ENCODE measurements around the gene ERAP2.
"Not testable (repeated sequence)": the region's sequence is repeated elsewhere in the genome, so short reads cannot be mapped to it uniquely, and the experiment has no call there.

ERAP2 gene

DNA sequence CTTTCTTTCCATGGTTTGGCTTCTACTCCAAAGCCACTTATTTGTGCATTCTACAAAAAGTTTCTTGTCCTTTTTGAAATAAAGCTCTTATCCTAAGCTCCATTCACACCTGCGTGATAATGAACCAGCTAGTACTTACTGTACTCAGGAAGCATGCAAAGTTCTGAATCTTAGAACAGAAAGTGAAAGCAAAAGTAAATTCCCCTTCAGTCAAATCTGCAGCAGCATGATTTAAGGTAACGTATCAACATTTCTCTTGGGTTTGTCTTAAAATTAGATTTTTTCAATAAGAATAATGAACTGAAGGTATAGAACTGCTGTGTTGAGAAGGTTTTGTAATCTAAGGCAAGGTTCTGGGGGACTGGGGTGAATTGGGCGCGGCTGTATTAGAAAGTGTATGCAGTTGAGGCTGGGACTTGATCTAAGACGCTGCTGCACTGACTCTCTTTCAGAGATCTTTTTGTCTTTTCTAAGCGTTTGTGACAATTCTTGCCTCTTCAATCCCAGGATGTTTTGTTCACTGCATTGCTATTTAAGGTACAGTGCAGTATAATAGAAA lies at the start of gene ERAP2:
TSS of gene ERAP2 (plus strand) at position 209 of the 559 bp plus-strand sequence. CDS start 3,186 bp downstream, outside the sequence.
- Histone ChIP-seq H3K4me1 (ENCODE audit: insufficient read depth, low read length) (no peaks in the 10 kb centered on the region; the same call in 1 of the 2 replicates), H3K9me3 (ENCODE audit: control insufficient read depth, insufficient read depth, low read length) (no peaks in the 10 kb centered on the region), H3K9ac (ENCODE audit: low read depth, low read length) (no peak within 1 kb of the TSS; the same call in 1 of the 2 replicates), H3K36me3 (ENCODE audit: insufficient read depth, low read length) (no peaks in the 10 kb centered on the region)

DNA sequence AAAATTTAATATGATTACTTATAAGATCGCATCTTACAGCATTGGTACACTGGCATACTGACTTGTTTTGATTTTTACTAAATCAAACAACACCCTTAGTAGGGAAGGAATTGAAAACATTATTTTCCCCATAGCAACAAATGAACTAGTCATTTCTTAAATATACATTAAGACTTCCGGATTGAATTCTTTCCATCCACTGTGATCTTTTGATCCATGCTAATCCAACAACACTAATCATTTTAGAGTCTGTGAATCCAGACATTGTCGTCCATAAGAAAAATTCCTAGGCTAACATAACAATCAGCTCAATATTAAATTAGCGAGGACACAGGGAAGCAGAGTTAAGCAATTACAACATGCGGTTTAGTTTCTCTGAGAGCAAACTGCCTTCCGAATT lies 47.0 kb upstream of the ERAP2 start:
- Histone ChIP-seq H3K9ac (ENCODE audit: low read depth, low read length) (no peak overlapping the region), H3K9me3 (ENCODE audit: control insufficient read depth, insufficient read depth, low read length) (no peaks in the 10 kb centered on the region), H3K36me3 (ENCODE audit: insufficient read depth, low read length) (no peaks in the 10 kb centered on the region), H3K4me1 (ENCODE audit: insufficient read depth, low read length) (no peaks in the 10 kb centered on the region)

DNA sequence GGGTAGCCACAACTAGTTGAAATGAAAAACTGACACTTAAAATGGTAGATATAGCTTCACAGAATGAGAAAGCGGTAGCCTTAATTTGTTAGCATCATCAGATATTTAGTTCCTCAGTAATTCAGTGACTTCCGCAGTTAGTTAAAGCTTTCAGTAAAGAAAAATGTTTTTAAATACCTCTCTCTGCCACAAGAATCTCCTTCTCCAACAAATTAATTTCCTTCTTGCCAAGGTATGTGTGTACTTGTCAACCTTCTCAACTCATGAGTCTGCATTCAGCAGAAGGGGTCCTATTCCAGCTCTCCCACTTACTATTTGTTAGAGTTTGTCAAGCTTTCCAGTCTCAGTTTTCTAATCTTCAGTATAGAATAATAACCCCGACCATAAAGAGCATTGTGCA lies 42.3 kb upstream of the ERAP2 start:
- Histone ChIP-seq H3K4me1 (ENCODE audit: insufficient read depth, low read length) (no peaks in the 10 kb centered on the region), H3K36me3 (ENCODE audit: insufficient read depth, low read length) (no peaks in the 10 kb centered on the region), H3K9me3 (ENCODE audit: control insufficient read depth, insufficient read depth, low read length) (no peaks in the 10 kb centered on the region), H3K9ac (ENCODE audit: low read depth, low read length) (no peak overlapping the region)

GRCh38 chr5:96835791-96836191 lies 40.5 kb upstream of the ERAP2 start:
- Histone ChIP-seq H3K4me1 (ENCODE audit: insufficient read depth, low read length) (no peaks in the 10 kb centered on the region), H3K9ac (ENCODE audit: low read depth, low read length) (no peak overlapping the region), H3K9me3 (ENCODE audit: control insufficient read depth, insufficient read depth, low read length) (no peaks in the 10 kb centered on the region), H3K36me3 (ENCODE audit: insufficient read depth, low read length) (no peaks in the 10 kb centered on the region)

DNA sequence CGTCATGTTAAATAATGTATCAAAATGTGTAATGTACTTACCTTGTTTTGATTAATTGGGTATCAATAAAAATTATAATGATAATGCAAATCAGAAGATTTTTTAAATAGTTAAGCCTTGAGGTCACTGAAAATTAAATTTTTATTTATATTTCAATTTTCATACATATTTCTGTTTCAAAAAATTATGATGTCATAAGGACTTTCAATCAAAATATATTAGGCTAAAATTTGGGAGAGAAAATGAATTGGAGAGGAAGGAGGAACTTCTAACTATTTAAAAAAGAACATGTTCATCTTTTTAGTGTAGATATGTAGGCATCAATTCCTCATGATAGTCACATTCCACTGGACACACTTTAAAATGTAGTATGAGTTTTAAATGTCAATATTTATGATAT lies 39.5 kb upstream of the ERAP2 start:
- H3K9ac ChIP-seq (ENCODE audit: low read depth, low read length): no peak overlapping the region
- no peaks in the 10 kb centered on the region for H3K4me1 ChIP-seq (ENCODE audit: insufficient read depth, low read length)
- H3K36me3 ChIP-seq (ENCODE audit: insufficient read depth, low read length): no peaks in the 10 kb centered on the region
- H3K9me3 ChIP-seq (ENCODE audit: control insufficient read depth, insufficient read depth, low read length): no peaks in the 10 kb centered on the region

- no peaks in the 10 kb centered on the region for H3K4me1 ChIP-seq (ENCODE audit: insufficient read depth, low read length)
- no peaks in the 10 kb centered on the region for H3K9me3 ChIP-seq (ENCODE audit: control insufficient read depth, insufficient read depth, low read length)
- no peaks in the 10 kb centered on the region for H3K36me3 ChIP-seq (ENCODE audit: insufficient read depth, low read length)
- no peak overlapping the region for H3K9ac ChIP-seq (ENCODE audit: low read depth, low read length)
These were observed 39.0 kb upstream of the ERAP2 start for GRCh38 chr5:96837303-96837702.

DNA sequence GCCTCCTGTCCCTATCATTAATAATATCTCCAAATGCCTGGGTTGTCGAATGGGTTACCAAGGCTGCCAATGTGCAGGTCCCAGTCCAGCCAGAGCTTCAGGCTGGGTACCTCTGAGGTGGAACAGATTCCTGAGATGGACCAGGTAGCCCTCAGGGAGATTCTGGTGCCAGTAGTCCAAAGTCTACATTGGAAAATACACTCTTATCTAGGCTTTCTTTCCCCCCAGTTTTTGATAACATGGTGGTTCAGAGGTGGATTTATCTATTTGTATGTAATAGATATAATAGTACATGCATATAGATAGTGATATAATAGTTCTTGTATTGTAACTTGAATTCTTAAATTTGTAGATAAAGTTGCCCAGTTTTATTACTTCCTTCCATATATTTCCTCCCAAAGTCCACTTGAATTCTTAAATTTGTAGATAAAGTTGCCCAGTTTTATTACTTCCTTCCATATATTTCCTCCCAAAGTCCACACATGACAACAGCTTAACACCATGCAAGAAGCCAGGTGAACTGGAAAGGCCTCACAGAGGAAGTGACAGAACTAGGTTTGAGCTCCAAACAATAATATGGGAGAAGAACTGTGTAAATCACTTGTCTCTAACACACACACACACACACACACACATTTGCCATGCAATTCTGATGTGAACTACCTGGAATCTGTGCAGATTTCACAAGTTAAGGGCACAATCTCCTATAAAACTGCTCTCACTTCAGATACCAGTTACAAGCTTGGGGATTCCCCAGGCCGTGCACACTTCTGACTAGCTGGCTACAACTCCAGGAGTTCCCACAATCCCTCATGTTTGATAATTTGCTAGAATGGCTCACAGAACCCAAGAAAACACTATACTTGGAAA lies 37.9 kb upstream of the ERAP2 start:
- Histone ChIP-seq H3K9me3 (ENCODE audit: control insufficient read depth, insufficient read depth, low read length) (no peaks in the 10 kb centered on the region), H3K36me3 (ENCODE audit: insufficient read depth, low read length) (no peaks in the 10 kb centered on the region), H3K4me1 (ENCODE audit: insufficient read depth, low read length) (no peaks in the 10 kb centered on the region), H3K9ac (ENCODE audit: low read depth, low read length) (no peak overlapping the region)

GRCh38 chr5:96839071-96839592 lies 37.2 kb upstream of the ERAP2 start:
- Histone ChIP-seq H3K9ac (ENCODE audit: low read depth, low read length) (no peak overlapping the region), H3K4me1 (ENCODE audit: insufficient read depth, low read length) (no peaks in the 10 kb centered on the region; the same call in 1 of the 2 replicates), H3K9me3 (ENCODE audit: control insufficient read depth, insufficient read depth, low read length) (no peaks in the 10 kb centered on the region), H3K36me3 (ENCODE audit: insufficient read depth, low read length) (no peaks in the 10 kb centered on the region)

DNA sequence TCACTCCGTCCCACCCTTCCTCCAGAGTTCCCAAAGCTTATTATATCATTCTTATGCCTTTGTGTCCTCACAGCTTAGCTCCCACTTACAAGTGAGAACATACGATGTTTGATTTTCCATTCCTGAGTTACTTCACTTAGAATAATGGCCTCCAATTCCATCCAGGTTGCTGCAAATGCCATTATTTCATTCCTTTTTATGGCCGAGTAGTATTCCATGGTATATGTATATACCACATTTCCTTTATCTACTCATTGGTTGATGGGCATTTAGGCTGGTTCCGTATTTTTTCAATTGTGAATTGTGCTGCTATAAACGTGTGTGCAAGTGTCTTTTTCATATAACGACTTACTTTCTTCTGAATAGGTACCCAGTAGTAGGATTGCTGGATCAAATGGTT lies 34.4 kb upstream of the ERAP2 start:
- not testable (repeated sequence) for H3K9ac ChIP-seq (ENCODE audit: low read depth, low read length); H3K9me3 ChIP-seq (ENCODE audit: control insufficient read depth, insufficient read depth, low read length); H3K36me3 ChIP-seq (ENCODE audit: insufficient read depth, low read length); H3K4me1 ChIP-seq (ENCODE audit: insufficient read depth, low read length)

DNA sequence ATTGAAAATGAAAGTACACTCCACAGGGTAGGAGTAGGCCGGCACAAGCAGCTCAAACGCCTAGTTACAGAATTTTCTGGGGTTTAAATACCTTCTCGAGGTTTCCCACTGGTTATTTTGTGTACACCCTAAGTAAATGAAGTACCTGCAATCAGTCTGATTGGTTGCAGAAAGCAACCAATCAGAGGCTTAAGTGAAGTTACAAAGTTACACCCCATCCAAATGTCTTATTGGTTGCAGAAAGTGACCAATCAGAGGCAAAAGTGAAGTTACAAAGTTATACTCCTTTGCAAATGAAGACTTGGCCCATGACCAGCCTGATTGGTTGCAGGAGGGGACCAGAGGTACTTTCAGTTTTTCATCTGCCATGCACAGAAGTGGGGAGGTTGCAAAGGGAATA lies 33.2 kb upstream of the ERAP2 start:
- H3K9ac ChIP-seq (ENCODE audit: low read depth, low read length): no peak overlapping the region
- no peaks in the 10 kb centered on the region for H3K36me3 ChIP-seq (ENCODE audit: insufficient read depth, low read length)
- H3K4me1 ChIP-seq (ENCODE audit: insufficient read depth, low read length): no peaks in the 10 kb centered on the region; the same call in 1 of the 2 replicates
- no peaks in the 10 kb centered on the region for H3K9me3 ChIP-seq (ENCODE audit: control insufficient read depth, insufficient read depth, low read length)

GRCh38 chr5:96844481-96844990 lies 31.8 kb upstream of the ERAP2 start:
- no peaks in the 10 kb centered on the region for H3K9me3 ChIP-seq (ENCODE audit: control insufficient read depth, insufficient read depth, low read length)
- no peaks in the 10 kb centered on the region; the same call in 1 of the 2 replicates for H3K4me1 ChIP-seq (ENCODE audit: insufficient read depth, low read length)
- no peaks in the 10 kb centered on the region for H3K36me3 ChIP-seq (ENCODE audit: insufficient read depth, low read length)
- no peak overlapping the region for H3K9ac ChIP-seq (ENCODE audit: low read depth, low read length)

DNA sequence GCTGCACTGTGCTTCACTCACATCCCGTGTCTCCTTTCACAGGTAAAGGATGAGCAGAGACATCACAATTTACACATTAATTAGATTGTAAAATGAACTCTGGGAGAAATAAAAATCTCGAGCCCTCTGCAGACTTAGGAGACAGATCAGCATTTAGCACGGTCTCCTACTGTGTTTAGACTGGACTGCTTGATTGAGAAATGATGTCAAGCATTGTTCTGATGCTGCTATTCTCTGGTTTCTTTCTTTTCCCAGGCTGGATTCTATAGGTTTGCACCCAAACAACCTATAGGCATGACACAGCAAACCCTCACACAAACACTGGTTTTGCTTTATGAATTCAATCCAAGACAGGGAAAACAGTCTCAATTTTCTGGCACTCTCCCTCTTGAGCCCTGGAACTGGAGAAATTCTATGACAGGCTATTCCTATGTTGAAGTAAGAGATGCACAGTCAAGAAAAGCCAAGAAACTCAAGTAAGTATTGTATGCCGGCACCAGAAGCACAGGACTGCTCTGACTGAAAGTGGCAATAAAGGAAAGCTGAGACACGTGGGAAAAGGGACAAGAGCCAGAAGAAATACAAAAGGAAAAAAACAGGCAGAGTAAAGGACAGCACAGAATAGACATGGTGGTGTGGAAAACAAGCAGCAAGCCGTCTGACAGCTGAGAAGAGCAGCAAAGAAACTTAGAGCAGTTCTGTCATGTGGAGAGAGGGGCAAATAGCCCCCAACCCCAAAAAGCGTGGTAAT lies 24.8 kb upstream of the ERAP2 start:
- H3K9ac ChIP-seq (ENCODE audit: low read depth, low read length): no peak overlapping the region
- no peaks in the 10 kb centered on the region for H3K9me3 ChIP-seq (ENCODE audit: control insufficient read depth, insufficient read depth, low read length)
- no peaks in the 10 kb centered on the region for H3K36me3 ChIP-seq (ENCODE audit: insufficient read depth, low read length)
- H3K4me1 ChIP-seq (ENCODE audit: insufficient read depth, low read length): no peaks in the 10 kb centered on the region

DNA sequence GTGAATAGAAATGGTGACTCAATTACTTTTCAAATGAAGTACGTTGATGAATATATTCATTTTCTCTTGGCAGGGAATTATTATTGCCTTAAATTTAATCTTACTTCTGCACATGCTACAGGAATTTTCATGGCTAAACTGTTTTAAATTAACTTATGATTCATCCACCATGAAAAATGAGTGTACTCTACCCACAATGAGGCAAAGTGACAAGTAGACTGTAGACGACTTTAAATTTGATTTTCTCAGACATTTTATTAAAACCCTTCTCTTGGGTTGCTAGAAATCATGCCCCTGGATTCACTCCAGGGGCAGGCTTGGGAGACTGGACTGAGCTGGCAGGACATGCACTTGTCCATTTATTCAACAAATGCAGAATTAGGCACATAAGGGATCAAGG lies 23.5 kb upstream of the ERAP2 start:
- no peaks in the 10 kb centered on the region for H3K36me3 ChIP-seq (ENCODE audit: insufficient read depth, low read length)
- no peaks in the 10 kb centered on the region for H3K4me1 ChIP-seq (ENCODE audit: insufficient read depth, low read length)
- H3K9ac ChIP-seq (ENCODE audit: low read depth, low read length): no peak overlapping the region
- H3K9me3 ChIP-seq (ENCODE audit: control insufficient read depth, insufficient read depth, low read length): no peaks in the 10 kb centered on the region

DNA sequence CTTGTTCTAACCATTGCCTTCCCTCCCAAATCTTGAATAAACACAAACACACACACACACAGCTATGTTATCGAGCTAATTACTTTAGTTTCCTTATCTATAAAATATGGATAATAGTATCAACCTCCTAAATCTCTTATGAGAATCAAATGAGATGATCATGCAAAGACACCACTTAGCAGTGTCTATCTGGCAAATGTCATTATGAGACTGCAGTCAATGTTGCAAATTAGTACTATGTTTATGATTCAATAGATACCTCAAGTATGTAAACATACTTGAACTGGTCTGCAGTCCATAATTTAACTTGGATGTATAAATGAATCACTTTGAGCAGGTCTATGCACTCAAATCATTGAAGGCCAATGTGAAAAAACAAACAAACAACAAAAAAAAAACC lies 22.2 kb upstream of the ERAP2 start:
- H3K9me3 ChIP-seq (ENCODE audit: control insufficient read depth, insufficient read depth, low read length): no peaks in the 10 kb centered on the region

More for the DNA sequence above, 22.2 kb upstream of the ERAP2 start:
- no peak overlapping the region for H3K9ac ChIP-seq (ENCODE audit: low read depth, low read length)
- H3K36me3 ChIP-seq (ENCODE audit: insufficient read depth, low read length): no peaks in the 10 kb centered on the region
- no peaks in the 10 kb centered on the region for H3K4me1 ChIP-seq (ENCODE audit: insufficient read depth, low read length)

Measured in ES-I3 (cell line).